Caco-2 (cell line): ENCODE measurements around the gene FGFR4. TPM values are rescaled to one million over a fixed set of nuclear protein-coding genes. Genes with fewer than 3 reads are reported as not detected.

Source experiments
- BruUV-seq: library from RNA; stranded (reverse); fragments of 400-500 nt; replicated peaks from 2 replicates; lab custom pipeline; 2021; lab: Mats Ljungman, UMichigan
- CTCF ChIA-PET: fragments of 300-600 bp; sonication (Branson Sonifier 250); formaldehyde crosslinking; loops from one replicate; lab custom pipeline; 2022; ENCODE audit warnings: antibody characterized with exemption; lab: Charles Lee
- POLR2A ChIA-PET: fragments of 300-600 bp; sonication (Branson Sonifier 250); formaldehyde crosslinking; loops from one replicate; lab custom pipeline; 2022; ENCODE audit warnings: antibody characterized with exemption; lab: Charles Lee
- DNase-seq, 2 experiments: peaks; one replicate each; pipeline versions ENCODE4 v3.0.0 to v3.0.0-alpha.2; 2020 to 2022
- H3K27me3 ChIP-seq: replicated peaks from 2 replicates; pipeline ENCODE4 v1.6.0; 2011; ENCODE audit warnings: low read length; ENCODE audit not compliant: control insufficient read depth, insufficient read depth
- H3K36me3 ChIP-seq: 2 replicates; pipeline ENCODE4 v1.5.1; 2011; ENCODE audit warnings: low read length; ENCODE audit not compliant: control insufficient read depth, insufficient read depth
- H3K4me1 ChIP-seq: fragments of 250-450 bp; sonication (Bioruptor Pico); 2 replicates; pipeline ENCODE4 v1.5.1; 2020; ENCODE audit warnings: mild to moderate bottlenecking
- H3K4me3 ChIP-seq: 2 replicates; pipeline ENCODE4 v1.5.1; 2011; ENCODE audit warnings: low read depth, mild to moderate bottlenecking, control low read depth, low read length
- H3K9me3 ChIP-seq: fragments of 250-450 bp; sonication (Bioruptor Pico); 2 replicates; pipeline ENCODE4 v1.5.1; 2020; ENCODE audit warnings: mild to moderate bottlenecking, moderate library complexity
- H3K27ac Mint-ChIP-seq: one replicate; pipeline ENCODE4 v1.8.0; 2022; ENCODE audit warnings: mixed read lengths; ENCODE audit not compliant: unreplicated experiment
- H3K27me3 Mint-ChIP-seq: one replicate; pipeline ENCODE4 v1.8.0; 2022; ENCODE audit warnings: mixed read lengths; ENCODE audit not compliant: insufficient read depth, unreplicated experiment
- H3K36me3 Mint-ChIP-seq: one replicate; pipeline ENCODE4 v1.8.0; 2022; ENCODE audit warnings: mild to moderate bottlenecking, mixed read lengths; ENCODE audit not compliant: insufficient read depth, unreplicated experiment
- H3K4me1 Mint-ChIP-seq: one replicate; pipeline ENCODE4 v1.8.0; 2022; ENCODE audit warnings: low read depth, mixed read lengths; ENCODE audit not compliant: unreplicated experiment
- H3K4me3 Mint-ChIP-seq: one replicate; pipeline ENCODE4 v1.8.0; 2022; ENCODE audit warnings: mild to moderate bottlenecking, moderate library complexity, mixed read lengths; ENCODE audit not compliant: unreplicated experiment
- H3K9me3 Mint-ChIP-seq: one replicate; pipeline ENCODE4 v1.8.0; 2022; ENCODE audit warnings: mixed read lengths; ENCODE audit not compliant: unreplicated experiment
- intact Hi-C: fragments of 100-400 bp; cut with micrococcal nuclease; formaldehyde crosslinking; loops from one replicate; pipeline ENCODE4 v1.10.0; 2022; ENCODE audit not compliant: unreplicated experiment
- total RNA-seq: library from RNA; stranded (reverse); gene quantifications from 2 replicates; pipeline ENCODE4 v1.2.3, GENCODE V29; 2022
- TF ChIP-seq, protein P1 (sequence below), 2 experiments: fragments of 200-600 bp in 1 of 2; IDR thresholded peaks; 1 replicate in 1 of 2; 2 replicates in 1 of 2; pipeline versions ENCODE4 v1.5.1 to v1.8.0; 2011 to 2022; ENCODE audit warnings: antibody characterized with exemption in 1 of 2, control low read depth in 1 of 2, inconsistent platforms in 1 of 2, low read depth in 1 of 2, low read length in 1 of 2, mild to moderate bottlenecking in 1 of 2, moderate library complexity in 1 of 2; ENCODE audit not compliant: insufficient read depth in 1 of 2, severe bottlenecking in 1 of 2, unreplicated experiment in 1 of 2

Gene FGFR4
- total RNA-seq, 1 experiment from 2014 or later: 190 TPM

DNA sequence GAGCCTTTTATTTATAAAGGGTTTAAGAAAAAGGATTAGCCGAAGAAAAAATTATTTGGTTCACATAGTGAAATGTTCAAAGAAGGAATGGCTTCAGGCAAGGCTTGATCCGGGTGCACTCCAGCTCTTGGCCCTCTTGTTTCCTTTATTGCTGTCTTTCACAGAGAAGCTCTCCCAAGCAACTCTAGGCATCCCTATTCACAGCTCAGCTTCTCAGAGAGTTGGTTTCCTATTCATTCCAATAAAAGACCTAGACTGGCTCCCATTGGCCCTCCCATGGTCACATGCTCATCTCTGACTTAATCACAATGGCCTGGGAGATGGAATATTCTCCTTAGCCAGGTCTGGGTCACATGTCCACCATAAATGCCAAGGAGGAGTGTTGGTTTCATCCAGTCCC, 9.4 kb upstream of the FGFR4 start:
- no peaks in the 10 kb centered on the region for H3K36me3 Mint-ChIP-seq
- Histone ChIP-seq H3K36me3 (no peaks in the 10 kb centered on the region), H3K27me3 (no peaks in the 10 kb centered on the region), H3K4me1 (peaks cover 6% of the 10 kb centered on the region; the same call in 1 of the 2 replicates), H3K9me3 (no peaks in the 10 kb centered on the region), H3K4me3 (no peak overlapping the region)
- H3K27ac Mint-ChIP-seq: no peak overlapping the region
- BruUV-seq: no TSS peak
- peaks cover 9% of the 10 kb centered on the region for H3K4me1 Mint-ChIP-seq
- intact Hi-C loops: no loop called here
- no peak for DNase-seq
- H3K4me3 Mint-ChIP-seq: no peak overlapping the region
- H3K27me3 Mint-ChIP-seq: no peaks in the 10 kb centered on the region
- ChIA-PET CTCF (interaction anchor here (2.9 kb wide), 1 partner anchor 9 kb away, joined by 14 read pairs; the partner anchor contains the start of gene FGFR4), POLR2A (no interaction called here)
- TF ChIP-seq, protein P1, sequence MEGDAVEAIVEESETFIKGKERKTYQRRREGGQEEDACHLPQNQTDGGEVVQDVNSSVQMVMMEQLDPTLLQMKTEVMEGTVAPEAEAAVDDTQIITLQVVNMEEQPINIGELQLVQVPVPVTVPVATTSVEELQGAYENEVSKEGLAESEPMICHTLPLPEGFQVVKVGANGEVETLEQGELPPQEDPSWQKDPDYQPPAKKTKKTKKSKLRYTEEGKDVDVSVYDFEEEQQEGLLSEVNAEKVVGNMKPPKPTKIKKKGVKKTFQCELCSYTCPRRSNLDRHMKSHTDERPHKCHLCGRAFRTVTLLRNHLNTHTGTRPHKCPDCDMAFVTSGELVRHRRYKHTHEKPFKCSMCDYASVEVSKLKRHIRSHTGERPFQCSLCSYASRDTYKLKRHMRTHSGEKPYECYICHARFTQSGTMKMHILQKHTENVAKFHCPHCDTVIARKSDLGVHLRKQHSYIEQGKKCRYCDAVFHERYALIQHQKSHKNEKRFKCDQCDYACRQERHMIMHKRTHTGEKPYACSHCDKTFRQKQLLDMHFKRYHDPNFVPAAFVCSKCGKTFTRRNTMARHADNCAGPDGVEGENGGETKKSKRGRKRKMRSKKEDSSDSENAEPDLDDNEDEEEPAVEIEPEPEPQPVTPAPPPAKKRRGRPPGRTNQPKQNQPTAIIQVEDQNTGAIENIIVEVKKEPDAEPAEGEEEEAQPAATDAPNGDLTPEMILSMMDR (IDR thresholded peaks at IDR 0.05; ENCODE audit: insufficient read depth in 1 of 2, low read depth in 1 of 2, low read length in 1 of 2, severe bottlenecking in 1 of 2, unreplicated experiment in 1 of 2): no peak
- no peaks in the 10 kb centered on the region for H3K9me3 Mint-ChIP-seq

DNA sequence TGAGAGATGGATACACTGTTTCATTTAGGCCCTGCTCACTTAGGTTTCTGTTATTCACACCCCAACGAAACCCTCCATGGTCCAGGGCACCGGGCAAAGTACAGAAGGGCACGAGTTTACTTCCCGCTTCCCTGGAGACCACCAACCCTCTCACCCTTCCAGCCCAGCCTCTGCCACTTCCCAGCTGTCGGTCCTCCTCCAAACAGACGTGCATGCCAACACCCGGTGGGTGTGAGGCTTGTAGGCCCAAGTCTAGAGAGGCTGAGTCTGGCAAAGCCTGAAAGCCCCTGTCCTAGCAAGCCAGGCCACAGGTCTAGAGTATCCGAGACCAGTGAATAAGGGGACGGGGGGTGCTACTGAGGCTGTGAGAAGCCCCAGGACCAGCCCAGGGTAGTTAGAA, 7.1 kb upstream of the FGFR4 start:
- Mint-ChIP-seq H3K36me3 (no peaks in the 10 kb centered on the region), H3K27ac (no peak overlapping the region), H3K4me1 (peaks cover 25% of the 10 kb centered on the region), H3K9me3 (no peaks in the 10 kb centered on the region), H3K27me3 (no peaks in the 10 kb centered on the region), H3K4me3 (no peak overlapping the region)
- Histone ChIP-seq H3K9me3 (no peaks in the 10 kb centered on the region), H3K36me3 (no peaks in the 10 kb centered on the region), H3K4me1 (peaks cover 24% of the 10 kb centered on the region), H3K4me3 (no peak overlapping the region), H3K27me3 (no peaks in the 10 kb centered on the region)
- ChIA-PET POLR2A (no interaction called here), CTCF (no interaction called here)
- BruUV-seq: no TSS peak
- intact Hi-C loops: no loop called here
- DNase-seq: no peak
- TF ChIP-seq, protein P1 (IDR thresholded peaks at IDR 0.05; ENCODE audit: insufficient read depth in 1 of 2, low read depth in 1 of 2, low read length in 1 of 2, severe bottlenecking in 1 of 2, unreplicated experiment in 1 of 2): no peak

DNA sequence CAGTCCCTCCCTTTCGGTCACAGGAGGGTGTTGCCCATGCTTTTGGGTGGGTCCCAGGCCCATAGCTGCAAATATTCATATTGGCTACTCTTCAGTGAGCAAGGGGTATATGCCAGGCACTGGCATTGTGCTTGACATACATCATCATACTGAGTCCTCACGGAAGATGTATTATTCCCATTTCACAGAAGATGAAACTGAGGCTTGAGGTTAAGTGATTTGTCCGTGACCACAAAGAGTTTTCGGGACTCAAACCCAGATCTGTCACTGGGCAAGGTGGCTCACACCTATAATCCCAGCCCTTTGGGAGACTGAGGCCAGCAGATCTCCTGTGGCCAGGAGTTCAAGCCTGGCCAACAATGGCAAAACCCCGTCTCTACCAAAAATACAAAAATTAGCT, 6.5 kb upstream of the FGFR4 start:
- intact Hi-C loops: no loop called here

More for the DNA sequence above, 6.5 kb upstream of the FGFR4 start:
- no peak overlapping the region for H3K27ac Mint-ChIP-seq
- Histone ChIP-seq H3K27me3 (no peaks in the 10 kb centered on the region), H3K4me1 (peaks cover 30% of the 10 kb centered on the region), H3K9me3 (no peaks in the 10 kb centered on the region), H3K36me3 (no peaks in the 10 kb centered on the region), H3K4me3 (no peak overlapping the region)
- BruUV-seq: no TSS peak
- no peaks in the 10 kb centered on the region for H3K27me3 Mint-ChIP-seq
- H3K4me1 Mint-ChIP-seq: peaks cover 25% of the 10 kb centered on the region
- TF ChIP-seq, protein P1 (IDR thresholded peaks at IDR 0.05; ENCODE audit: insufficient read depth in 1 of 2, low read depth in 1 of 2, low read length in 1 of 2, severe bottlenecking in 1 of 2, unreplicated experiment in 1 of 2): no peak
- H3K9me3 Mint-ChIP-seq: no peaks in the 10 kb centered on the region
- no peak overlapping the region for H3K4me3 Mint-ChIP-seq
- DNase-seq: no peak
- POLR2A ChIA-PET: no interaction called here
- CTCF ChIA-PET: no interaction called here
- H3K36me3 Mint-ChIP-seq: no peaks in the 10 kb centered on the region
